ENCODE measurements around the gene SLC16A11. TPM values are rescaled to one million over a fixed set of nuclear protein-coding genes. Genes with fewer than 3 reads are reported as not detected.

Gene SLC16A11
- total and polyA plus RNA-seq, 2 experiments from 2014 or later, result 0.93 to 2.4 TPM

DNA sequence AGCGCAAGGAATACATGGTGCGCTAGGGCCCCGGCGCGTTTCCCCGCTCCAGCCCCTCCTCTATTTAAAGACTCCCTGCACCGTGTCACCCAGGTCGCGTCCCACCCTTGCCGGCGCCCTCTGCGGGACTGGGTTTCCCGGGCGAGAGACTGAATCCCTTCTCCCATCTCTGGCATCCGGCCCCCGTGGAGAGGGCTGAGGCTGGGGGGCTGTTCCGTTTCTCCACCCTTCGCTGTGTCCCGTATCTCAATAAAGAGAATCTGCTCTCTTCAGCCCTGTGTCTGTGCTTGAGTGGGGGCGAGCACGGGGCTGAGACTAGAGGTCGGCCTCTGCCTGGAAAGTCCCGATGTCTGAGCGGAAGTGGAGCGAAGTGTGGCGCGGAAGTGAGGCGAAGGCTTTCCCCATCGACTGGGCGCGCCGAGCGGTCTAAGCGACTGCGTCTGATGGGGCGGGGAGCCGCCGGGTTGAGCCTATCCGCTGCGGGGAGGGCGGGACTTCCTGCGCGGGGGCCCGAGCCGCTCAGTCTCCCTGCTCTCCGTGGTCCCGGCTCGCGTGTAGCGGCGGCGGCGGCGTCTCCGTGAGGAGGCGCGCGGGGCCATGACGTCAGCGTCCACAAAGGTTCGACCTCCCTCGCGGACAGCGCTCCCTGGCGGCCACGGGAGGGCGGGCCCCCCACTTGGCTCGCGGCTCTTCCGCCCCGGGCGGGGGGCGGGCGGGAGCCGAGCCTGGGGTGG lies 29.5 kb downstream of the SLC16A11 start:
- Histone ChIP-seq H3K9me3 (ENCODE audit: low read depth) (no peaks in the 10 kb centered on the region), H3K4me2 (peak overlapping the region; percentile 90), H3K36me3 (replicated peaks; ENCODE audit: insufficient read depth, low read depth) (no peaks in the 10 kb centered on the region), H3K9me2 (replicated peaks; ENCODE audit: insufficient read depth) (no peaks in the 10 kb centered on the region), H3K79me2 (peaks cover 41% of the 10 kb centered on the region), H3K27ac (peak overlapping the region; percentile 99), H3K4me3 (peak overlapping the region; percentile 93), H3K4me1 (ENCODE audit: insufficient read depth) (peaks cover 12% of the 10 kb centered on the region), H3K27me3 (no peaks in the 10 kb centered on the region), H4K20me1 (ENCODE audit: insufficient read depth, poor library complexity, severe bottlenecking) (no peaks in the 10 kb centered on the region), H2AFZ (peak overlapping the region; percentile 27)
- TF ChIP-seq, protein P1, sequence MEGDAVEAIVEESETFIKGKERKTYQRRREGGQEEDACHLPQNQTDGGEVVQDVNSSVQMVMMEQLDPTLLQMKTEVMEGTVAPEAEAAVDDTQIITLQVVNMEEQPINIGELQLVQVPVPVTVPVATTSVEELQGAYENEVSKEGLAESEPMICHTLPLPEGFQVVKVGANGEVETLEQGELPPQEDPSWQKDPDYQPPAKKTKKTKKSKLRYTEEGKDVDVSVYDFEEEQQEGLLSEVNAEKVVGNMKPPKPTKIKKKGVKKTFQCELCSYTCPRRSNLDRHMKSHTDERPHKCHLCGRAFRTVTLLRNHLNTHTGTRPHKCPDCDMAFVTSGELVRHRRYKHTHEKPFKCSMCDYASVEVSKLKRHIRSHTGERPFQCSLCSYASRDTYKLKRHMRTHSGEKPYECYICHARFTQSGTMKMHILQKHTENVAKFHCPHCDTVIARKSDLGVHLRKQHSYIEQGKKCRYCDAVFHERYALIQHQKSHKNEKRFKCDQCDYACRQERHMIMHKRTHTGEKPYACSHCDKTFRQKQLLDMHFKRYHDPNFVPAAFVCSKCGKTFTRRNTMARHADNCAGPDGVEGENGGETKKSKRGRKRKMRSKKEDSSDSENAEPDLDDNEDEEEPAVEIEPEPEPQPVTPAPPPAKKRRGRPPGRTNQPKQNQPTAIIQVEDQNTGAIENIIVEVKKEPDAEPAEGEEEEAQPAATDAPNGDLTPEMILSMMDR (IDR thresholded peaks at IDR 0.05; ENCODE audit: poor library complexity), result peak; percentile 80
- no peak for TF ChIP-seq EZH2 (IDR thresholded peaks at IDR 0.05; ENCODE audit: borderline replicate concordance)
- peak; percentile 99 for DNase-seq (ENCODE audit: low spot score)
- 3% methylated on average over 46 of the region's 75 CpGs for WGBS (ENCODE audit: low lambda C conversion rate, missing lambda C conversion rate)

DNA sequence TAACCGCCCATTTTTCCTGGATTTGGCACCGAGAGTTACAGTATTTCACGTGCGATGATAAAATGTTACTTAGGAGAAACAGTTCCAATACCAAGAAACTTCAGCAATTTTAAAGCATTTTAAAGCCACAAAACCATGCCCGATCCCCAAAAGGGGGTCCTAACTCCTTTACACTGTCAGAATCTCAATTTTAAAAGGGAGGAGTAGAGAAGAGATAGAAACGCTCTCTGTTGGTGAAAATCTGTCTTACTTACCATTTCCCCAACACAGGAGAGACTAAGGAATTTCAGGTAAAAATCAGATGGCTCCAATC lies 32.0 kb downstream of the SLC16A11 start:
- no peak for DNase-seq (ENCODE audit: low spot score)
- Histone ChIP-seq H3K4me1 (ENCODE audit: insufficient read depth) (peaks cover 12% of the 10 kb centered on the region), H3K4me2 (peak overlapping the region; percentile 90), H3K79me2 (peaks cover 59% of the 10 kb centered on the region), H3K36me3 (replicated peaks; ENCODE audit: insufficient read depth, low read depth) (no peaks in the 10 kb centered on the region), H4K20me1 (ENCODE audit: insufficient read depth, poor library complexity, severe bottlenecking) (no peaks in the 10 kb centered on the region), H3K27ac (peak overlapping the region; percentile 99), H3K4me3 (peak overlapping the region; percentile 93), H3K9me2 (replicated peaks; ENCODE audit: insufficient read depth) (no peaks in the 10 kb centered on the region), H3K9me3 (ENCODE audit: low read depth) (no peaks in the 10 kb centered on the region), H2AFZ (peak overlapping the region; percentile 87), H3K27me3 (no peaks in the 10 kb centered on the region)
- no peak for TF ChIP-seq EZH2 (IDR thresholded peaks at IDR 0.05; ENCODE audit: borderline replicate concordance)
- WGBS (ENCODE audit: low lambda C conversion rate, missing lambda C conversion rate), result 4% methylated on average over 6 of the region's 6 CpGs

DNA sequence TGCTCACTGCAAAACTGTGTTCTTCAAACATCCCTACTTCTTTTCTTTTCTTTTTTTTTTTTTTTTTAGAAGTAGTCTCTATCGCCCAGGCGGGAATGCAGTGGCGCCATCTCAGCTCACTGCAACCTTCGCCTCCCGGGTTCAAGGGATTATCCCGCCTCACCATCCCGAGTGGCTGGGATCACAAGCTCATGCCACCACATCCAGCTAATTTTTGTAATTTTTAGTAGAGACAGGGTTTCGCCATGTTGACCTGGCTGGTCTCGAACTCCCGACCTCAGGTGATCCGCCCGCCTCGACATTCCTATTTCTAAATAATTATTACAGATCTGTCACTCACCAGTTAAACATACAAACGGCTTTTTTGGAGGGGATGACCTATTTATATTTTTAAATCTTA lies 32.5 kb downstream of the SLC16A11 start:
- H3K79me2 ChIP-seq, result peaks cover 61% of the 10 kb centered on the region
- peaks cover 12% of the 10 kb centered on the region for H3K4me1 ChIP-seq (ENCODE audit: insufficient read depth)
- H3K4me2 ChIP-seq, result peak overlapping the region; percentile 90
- H4K20me1 ChIP-seq (ENCODE audit: insufficient read depth, poor library complexity, severe bottlenecking), result no peaks in the 10 kb centered on the region
- H3K4me3 ChIP-seq, result peak overlapping the region; percentile 93
- H3K9me2 ChIP-seq (replicated peaks; ENCODE audit: insufficient read depth), result no peaks in the 10 kb centered on the region
- 65% methylated on average over 12 of the region's 14 CpGs for WGBS (ENCODE audit: low lambda C conversion rate, missing lambda C conversion rate)
- peak overlapping the region; percentile 87 for H2AFZ ChIP-seq
- TF ChIP-seq, protein P1 (IDR thresholded peaks at IDR 0.05; ENCODE audit: poor library complexity), result no peak
- TF ChIP-seq EZH2phosphoT487 (IDR thresholded peaks at IDR 0.05; ENCODE audit: low read depth, severe bottlenecking, unreplicated experiment), result no peak
- no peak for TF ChIP-seq EZH2 (IDR thresholded peaks at IDR 0.05; ENCODE audit: borderline replicate concordance)
- H3K27ac ChIP-seq, result peak overlapping the region; percentile 99
- no peak for DNase-seq (ENCODE audit: low spot score)
- H3K9me3 ChIP-seq (ENCODE audit: low read depth), result no peaks in the 10 kb centered on the region
- H3K36me3 ChIP-seq (replicated peaks; ENCODE audit: insufficient read depth, low read depth), result no peaks in the 10 kb centered on the region
- H3K27me3 ChIP-seq, result no peaks in the 10 kb centered on the region

DNA sequence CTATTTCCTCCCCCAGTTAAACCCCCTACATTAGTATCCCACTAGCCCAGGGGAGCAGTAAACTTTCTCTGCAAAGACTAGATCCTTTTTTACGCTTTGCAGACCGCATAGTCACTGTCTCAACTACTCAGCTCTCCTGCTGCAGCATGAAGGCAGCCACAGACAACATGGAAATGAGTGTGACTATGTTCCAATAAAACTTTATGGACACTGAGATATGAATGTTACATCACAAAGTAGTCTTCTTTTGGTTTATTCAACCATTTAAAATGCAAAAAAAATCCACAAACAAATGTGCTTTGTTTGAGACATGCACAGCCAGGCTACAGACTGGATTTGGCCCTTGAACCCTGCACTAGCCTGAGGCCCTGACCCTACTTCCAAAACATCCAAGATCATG lies 33.4 kb downstream of the SLC16A11 start:
- Histone ChIP-seq H3K27me3 (no peaks in the 10 kb centered on the region), H3K4me2 (peak overlapping the region; percentile 90), H2AFZ (no peak overlapping the region), H4K20me1 (ENCODE audit: insufficient read depth, poor library complexity, severe bottlenecking) (no peaks in the 10 kb centered on the region), H3K36me3 (replicated peaks; ENCODE audit: insufficient read depth, low read depth) (no peaks in the 10 kb centered on the region), H3K9me3 (ENCODE audit: low read depth) (no peaks in the 10 kb centered on the region), H3K79me2 (peaks cover 61% of the 10 kb centered on the region), H3K4me1 (ENCODE audit: insufficient read depth) (peaks cover 8% of the 10 kb centered on the region), H3K9me2 (replicated peaks; ENCODE audit: insufficient read depth) (no peaks in the 10 kb centered on the region), H3K4me3 (no peak overlapping the region), H3K27ac (no peak overlapping the region)
- no peak for TF ChIP-seq EZH2 (IDR thresholded peaks at IDR 0.05; ENCODE audit: borderline replicate concordance)
- TF ChIP-seq, protein P1 (IDR thresholded peaks at IDR 0.05; ENCODE audit: poor library complexity), result no peak
- TF ChIP-seq EZH2phosphoT487 (IDR thresholded peaks at IDR 0.05; ENCODE audit: low read depth, severe bottlenecking, unreplicated experiment), result no peak
- DNase-seq (ENCODE audit: low spot score), result no peak
- 98% methylated on average over 2 of the region's 2 CpGs for WGBS (ENCODE audit: low lambda C conversion rate, missing lambda C conversion rate)

Data from hepatocyte (in vitro differentiated cells).